WI38 (cell line): ENCODE data around the gene SPI1.

ENCODE experiments used
- H3K4me3 ChIP-seq: 2 replicates; pipeline ENCODE4 v1.5.1; 2011; ENCODE audit warnings: low read depth, mild to moderate bottlenecking, control low read depth, low read length
- TF ChIP-seq, protein P1 (sequence below): IDR thresholded peaks from 2 replicates; pipeline ENCODE4 v1.5.1; 2012; ENCODE audit warnings: low read depth, mild to moderate bottlenecking, control low read depth, low read length

Gene SPI1

DNA sequence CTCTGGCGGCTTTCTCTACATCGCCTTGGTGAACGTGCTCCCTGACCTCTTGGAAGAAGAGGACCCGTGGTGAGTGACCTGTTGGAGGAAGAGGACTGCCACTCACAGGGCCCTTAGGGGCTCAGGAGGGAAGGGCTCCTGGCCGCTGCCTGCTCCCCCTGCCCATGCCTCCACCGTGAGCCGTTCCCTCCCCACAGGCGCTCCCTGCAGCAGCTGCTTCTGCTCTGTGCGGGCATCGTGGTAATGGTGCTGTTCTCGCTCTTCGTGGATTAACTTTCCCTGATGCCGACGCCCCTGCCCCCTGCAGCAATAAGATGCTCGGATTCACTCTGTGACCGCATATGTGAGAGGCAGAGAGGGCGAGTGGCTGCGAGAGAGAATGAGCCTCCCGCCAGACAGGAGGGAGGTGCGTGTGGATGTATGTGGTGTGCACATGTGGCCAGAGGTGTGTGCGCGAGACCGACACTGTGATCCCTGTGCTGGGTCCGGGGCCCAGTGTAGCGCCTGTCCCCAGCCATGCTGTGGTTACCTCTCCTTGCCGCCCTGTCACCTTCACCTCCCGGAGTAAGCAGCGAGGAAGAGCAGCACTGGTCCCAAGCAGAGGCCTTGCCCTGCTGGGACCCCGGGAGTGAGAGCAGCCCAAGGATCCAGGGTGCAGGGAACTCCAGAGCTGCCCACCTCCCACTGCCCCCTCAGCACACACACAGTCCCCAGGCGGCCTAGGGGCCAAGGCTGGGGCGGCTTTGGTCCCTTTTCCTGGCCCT, 36.9 kb upstream of the SPI1 start:
- TF ChIP-seq, protein P1, sequence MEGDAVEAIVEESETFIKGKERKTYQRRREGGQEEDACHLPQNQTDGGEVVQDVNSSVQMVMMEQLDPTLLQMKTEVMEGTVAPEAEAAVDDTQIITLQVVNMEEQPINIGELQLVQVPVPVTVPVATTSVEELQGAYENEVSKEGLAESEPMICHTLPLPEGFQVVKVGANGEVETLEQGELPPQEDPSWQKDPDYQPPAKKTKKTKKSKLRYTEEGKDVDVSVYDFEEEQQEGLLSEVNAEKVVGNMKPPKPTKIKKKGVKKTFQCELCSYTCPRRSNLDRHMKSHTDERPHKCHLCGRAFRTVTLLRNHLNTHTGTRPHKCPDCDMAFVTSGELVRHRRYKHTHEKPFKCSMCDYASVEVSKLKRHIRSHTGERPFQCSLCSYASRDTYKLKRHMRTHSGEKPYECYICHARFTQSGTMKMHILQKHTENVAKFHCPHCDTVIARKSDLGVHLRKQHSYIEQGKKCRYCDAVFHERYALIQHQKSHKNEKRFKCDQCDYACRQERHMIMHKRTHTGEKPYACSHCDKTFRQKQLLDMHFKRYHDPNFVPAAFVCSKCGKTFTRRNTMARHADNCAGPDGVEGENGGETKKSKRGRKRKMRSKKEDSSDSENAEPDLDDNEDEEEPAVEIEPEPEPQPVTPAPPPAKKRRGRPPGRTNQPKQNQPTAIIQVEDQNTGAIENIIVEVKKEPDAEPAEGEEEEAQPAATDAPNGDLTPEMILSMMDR: no peak
- H3K4me3 ChIP-seq: no peak overlapping the region

DNA sequence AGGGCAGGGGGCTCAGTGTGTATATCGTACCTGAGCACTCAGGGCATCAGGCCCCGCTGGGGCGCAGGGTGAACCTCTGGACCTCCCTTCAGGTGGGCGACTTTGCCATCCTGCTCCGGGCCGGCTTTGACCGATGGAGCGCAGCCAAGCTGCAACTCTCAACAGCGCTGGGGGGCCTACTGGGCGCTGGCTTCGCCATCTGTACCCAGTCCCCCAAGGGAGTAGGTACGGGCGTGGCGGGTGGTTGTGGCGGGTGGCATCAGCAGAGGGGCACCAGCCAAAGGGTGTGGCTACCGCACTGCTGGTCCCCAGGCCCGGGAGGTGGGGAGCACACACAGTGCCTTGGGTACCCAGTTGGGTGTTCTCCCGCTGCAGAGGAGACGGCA, 36.3 kb upstream of the SPI1 start:
- H3K4me3 ChIP-seq: no peak overlapping the region
- TF ChIP-seq, protein P1: no peak

DNA sequence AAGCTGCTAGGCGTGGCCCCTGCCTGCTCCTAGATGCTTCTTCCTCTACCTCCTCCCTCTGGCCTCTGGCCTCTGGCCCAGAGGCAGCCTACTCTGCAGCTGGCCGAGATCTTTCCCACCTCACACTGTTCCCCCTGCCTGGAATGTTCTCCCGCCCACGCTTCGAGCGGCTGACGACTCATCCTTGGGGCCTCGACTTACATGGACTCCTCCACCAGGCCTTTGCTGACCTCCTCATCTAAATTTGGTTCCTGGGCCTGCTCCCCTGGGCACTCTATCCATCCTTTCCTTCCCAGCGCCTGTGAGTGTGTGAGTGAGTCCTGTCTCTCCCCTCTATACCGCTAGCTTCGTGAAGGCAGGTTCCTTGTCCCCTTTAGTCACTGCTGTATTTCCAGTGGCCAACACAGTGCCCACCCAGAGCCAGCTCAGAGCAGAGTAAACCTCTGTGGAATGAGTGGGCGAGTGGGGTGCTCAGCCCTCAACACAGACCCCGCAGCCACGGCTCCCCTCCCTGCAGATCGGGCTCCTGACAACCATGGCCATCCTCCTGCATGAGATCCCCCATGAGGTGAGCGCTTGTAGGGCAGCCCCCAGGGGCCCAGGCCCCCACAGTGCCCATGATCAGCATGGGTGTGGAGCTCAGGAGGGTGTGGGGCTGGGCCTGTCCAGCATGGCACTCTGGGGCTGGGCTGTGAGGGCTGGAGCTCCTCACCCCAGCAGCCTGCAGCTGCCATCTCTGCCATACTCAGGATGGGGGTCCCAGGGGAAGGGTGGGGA, 35.7 kb upstream of the SPI1 start:
- H3K4me3 ChIP-seq: no peak overlapping the region
- TF ChIP-seq, protein P1: no peak

DNA sequence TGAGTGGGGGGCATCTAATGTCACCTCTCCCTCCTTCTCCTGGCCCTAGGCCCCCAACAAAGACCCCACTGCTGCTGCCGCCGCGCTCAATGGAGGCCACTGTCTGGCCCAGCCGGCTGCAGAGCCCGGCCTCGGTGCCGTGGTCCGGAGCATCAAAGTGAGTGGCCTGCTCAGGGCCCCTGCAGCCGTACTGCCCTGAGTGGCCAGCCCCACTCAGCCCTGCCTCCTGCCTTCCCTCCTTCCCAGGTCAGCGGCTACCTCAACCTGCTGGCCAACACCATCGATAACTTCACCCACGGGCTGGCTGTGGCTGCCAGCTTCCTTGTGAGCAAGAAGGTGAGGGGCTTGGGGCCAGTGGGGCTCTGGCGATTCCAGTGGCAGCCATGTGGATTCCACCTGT, 35.0 kb upstream of the SPI1 start:
- TF ChIP-seq, protein P1: no peak

DNA sequence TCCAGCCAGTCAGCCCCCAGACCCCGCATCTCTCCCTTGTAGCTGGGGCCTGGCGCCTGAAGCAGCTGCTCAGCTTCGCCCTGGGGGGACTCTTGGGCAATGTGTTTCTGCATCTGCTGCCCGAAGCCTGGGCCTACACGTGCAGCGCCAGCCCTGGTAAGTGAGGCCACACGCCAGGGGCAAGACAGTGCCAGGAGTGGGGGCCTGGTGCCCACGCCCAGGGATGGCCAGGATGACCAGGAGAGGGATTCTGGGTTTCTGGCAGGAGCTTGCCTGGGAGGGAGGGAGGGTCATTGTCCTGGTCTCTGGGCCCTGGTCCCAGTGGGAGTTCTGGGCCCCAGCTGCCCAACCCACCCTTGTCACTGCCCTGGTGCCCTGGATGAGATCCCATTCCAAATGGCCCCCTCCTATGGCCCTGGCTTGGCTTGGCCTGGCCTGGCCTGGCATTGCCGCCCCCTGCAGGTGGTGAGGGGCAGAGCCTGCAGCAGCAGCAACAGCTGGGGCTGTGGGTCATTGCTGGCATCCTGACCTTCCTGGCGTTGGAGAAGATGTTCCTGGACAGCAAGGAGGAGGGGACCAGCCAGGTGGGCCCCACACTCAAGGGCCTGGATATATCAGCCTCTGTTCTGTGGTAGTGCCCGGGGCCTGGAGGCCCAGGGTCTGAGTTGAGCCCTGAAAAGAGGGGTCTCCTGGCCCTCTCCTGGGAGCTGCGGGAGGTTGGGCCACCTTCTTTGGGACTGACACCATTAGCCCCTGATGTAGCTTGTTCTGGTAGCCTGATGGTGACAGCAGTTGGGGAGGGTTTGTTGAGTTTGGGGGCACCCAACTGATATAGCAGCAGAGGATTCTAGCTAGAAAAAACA, 33.8 kb upstream of the SPI1 start:
- H3K4me3 ChIP-seq: no peak overlapping the region
- TF ChIP-seq, protein P1: peak; percentile 85

More for the DNA sequence above, 35.0 kb upstream of the SPI1 start:
- no peak overlapping the region for H3K4me3 ChIP-seq

DNA sequence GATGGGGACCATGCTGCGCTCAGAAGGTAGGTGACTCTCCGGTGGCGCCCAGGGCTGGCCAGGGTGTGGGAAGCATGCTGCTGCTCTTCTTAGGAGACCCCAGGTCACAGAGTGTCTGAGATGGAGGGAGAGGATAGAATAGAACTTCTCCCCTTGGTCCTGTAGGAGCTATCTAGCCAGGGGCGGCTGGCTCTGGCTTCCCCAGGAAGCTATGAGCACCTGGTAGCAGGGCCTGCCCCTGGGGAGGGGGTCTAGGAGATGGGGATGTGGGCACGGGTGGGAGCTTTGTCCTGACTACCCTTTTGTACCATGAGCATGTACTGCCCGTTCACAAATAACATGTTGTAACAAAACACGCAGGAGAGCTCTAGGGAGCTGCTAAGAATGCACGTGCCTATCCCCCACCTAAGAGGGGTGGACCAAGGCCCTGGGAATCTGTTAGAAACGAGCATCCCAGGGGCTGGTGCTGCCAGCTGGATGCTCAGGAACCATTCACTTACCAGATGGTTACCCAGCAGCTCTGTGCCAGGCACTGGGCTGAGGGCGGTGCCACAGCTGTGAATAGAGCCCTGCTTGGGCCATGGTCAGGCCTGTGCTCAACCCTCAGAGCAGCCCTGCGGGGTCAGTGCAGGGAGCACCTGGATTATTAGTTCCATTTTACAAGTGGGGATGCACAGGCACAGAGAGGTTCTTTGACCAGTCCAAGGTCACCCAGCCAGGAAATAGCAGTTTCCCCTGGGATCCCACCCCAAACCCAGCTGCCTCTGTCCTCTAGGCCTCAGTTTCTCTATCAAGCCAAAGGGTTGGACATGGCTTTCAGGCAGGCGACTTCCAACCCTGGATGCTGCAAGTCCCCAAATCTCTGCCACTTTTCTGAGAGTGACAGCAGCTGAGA, 32.3 kb upstream of the SPI1 start:
- TF ChIP-seq, protein P1: no peak
- peak overlapping the region; percentile 86 for H3K4me3 ChIP-seq
